Liver (tissue), 9 donors: ENCODE results near the gene PTGIR. TPM values are rescaled to one million over a fixed set of nuclear protein-coding genes. Genes with fewer than 3 reads are reported as not detected.

Source experiments
- DNase-seq: peaks from one replicate; pipeline ENCODE4 v3.0.0-alpha.2; 2017; ENCODE audit warnings: low spot score
- H3K27ac ChIP-seq, 2 donors: one replicate each; pipeline ENCODE4 v1.7.0; 2013; ENCODE audit warnings: inconsistent platforms in 2 of 2, low read length in 2 of 2, control low read depth in 1 of 2, low read depth in 1 of 2, mild to moderate bottlenecking in 1 of 2
- H3K27me3 ChIP-seq, 4 donors: one replicate each; pipeline versions ENCODE4 v1.6.1 to v1.7.0; 2013; ENCODE audit warnings: low read length in 3 of 4, inconsistent platforms in 1 of 4, mild to moderate bottlenecking in 1 of 4, moderate library complexity in 1 of 4; ENCODE audit not compliant: control insufficient read depth in 4 of 4, insufficient read depth in 4 of 4
- H3K36me3 ChIP-seq, 4 donors: one replicate each; pipeline versions ENCODE4 v1.6.1 to v1.7.0; 2013; ENCODE audit warnings: low read length in 3 of 4, mild to moderate bottlenecking in 3 of 4, low read depth in 1 of 4, moderate library complexity in 1 of 4; ENCODE audit not compliant: control insufficient read depth in 4 of 4, insufficient read depth in 3 of 4
- H3K4me1 ChIP-seq, 4 donors: one replicate each; pipeline versions ENCODE4 v1.6.1 to v1.7.0; 2013; ENCODE audit warnings: low read length in 3 of 4, mild to moderate bottlenecking in 3 of 4, moderate library complexity in 1 of 4; ENCODE audit not compliant: control insufficient read depth in 4 of 4, insufficient read depth in 4 of 4
- H3K4me3 ChIP-seq, 3 donors: one replicate each; pipeline versions ENCODE4 v1.6.1 to v1.7.0; 2013; ENCODE audit warnings: low read length in 3 of 3, control low read depth in 1 of 3, low read depth in 1 of 3, mild to moderate bottlenecking in 1 of 3
- H3K9ac ChIP-seq, 2 donors: one replicate each; pipeline ENCODE4 v1.7.0; 2013; ENCODE audit warnings: low read length in 2 of 2, mild to moderate bottlenecking in 2 of 2, moderate library complexity in 2 of 2, control low read depth in 1 of 2, low read depth in 1 of 2
- H3K9me3 ChIP-seq, 4 donors: one replicate each; pipeline versions ENCODE4 v1.6.1 to v1.7.0; 2013; ENCODE audit warnings: low read length in 3 of 4; ENCODE audit not compliant: control insufficient read depth in 4 of 4
- ATF3 ChIP-seq: IDR thresholded peaks from 2 replicates; pipeline ENCODE4 v1.6.1; 2016; ENCODE audit warnings: antibody characterized with exemption
- EGR1 ChIP-seq, 2 donors: IDR thresholded peaks; 2 replicates each; pipeline ENCODE4 v1.6.1; 2016 to 2018; ENCODE audit warnings: antibody characterized with exemption in 2 of 2, low read depth in 2 of 2
- FOXA1 ChIP-seq: IDR thresholded peaks from 2 replicates; pipeline ENCODE4 v1.6.1; 2016; ENCODE audit warnings: antibody characterized with exemption
- FOXA2 ChIP-seq: IDR thresholded peaks from 2 replicates; pipeline ENCODE4 v1.6.1; 2016; ENCODE audit warnings: antibody characterized with exemption
- GABPA ChIP-seq, 2 donors: IDR thresholded peaks in 1 of 2; conservative IDR thresholded peaks in 1 of 2; 2 replicates each; pipeline ENCODE4 v1.6.1; 2016; ENCODE audit warnings: antibody characterized with exemption in 2 of 2, mild to moderate bottlenecking in 1 of 2, moderate library complexity in 1 of 2
- HNF4A ChIP-seq, 2 donors: conservative IDR thresholded peaks; 2 replicates each; pipeline ENCODE4 v1.6.1; 2016; ENCODE audit warnings: antibody characterized with exemption in 2 of 2, mild to moderate bottlenecking in 2 of 2
- HNF4G ChIP-seq: IDR thresholded peaks from 2 replicates; pipeline ENCODE4 v1.6.1; 2016; ENCODE audit warnings: antibody characterized with exemption
- NR2F2 ChIP-seq: IDR thresholded peaks from 2 replicates; pipeline ENCODE4 v1.6.1; 2016; ENCODE audit warnings: antibody characterized with exemption
- RAD21 ChIP-seq, 2 donors: IDR thresholded peaks; 2 replicates each; pipeline ENCODE4 v1.6.1; 2016; ENCODE audit warnings: antibody characterized with exemption in 2 of 2, mild to moderate bottlenecking in 2 of 2
- REST ChIP-seq: IDR thresholded peaks from 2 replicates; pipeline ENCODE4 v1.6.1; 2016; ENCODE audit warnings: antibody characterized with exemption, mild to moderate bottlenecking
- RXRA ChIP-seq, 2 donors: IDR thresholded peaks; 2 replicates each; pipeline ENCODE4 v1.6.1; 2017 to 2018; ENCODE audit warnings: antibody characterized with exemption in 2 of 2, mild to moderate bottlenecking in 1 of 2
- SP1 ChIP-seq: IDR thresholded peaks from 2 replicates; pipeline ENCODE4 v1.6.1; 2018; ENCODE audit warnings: antibody characterized with exemption, mild to moderate bottlenecking
- YY1 ChIP-seq: IDR thresholded peaks from 2 replicates; pipeline ENCODE4 v1.6.1; 2016; ENCODE audit warnings: antibody characterized with exemption, mild to moderate bottlenecking
- WGBS: extraction: QIAGEN DNeasy Blood & Tissue Kit; methylation state at CpG from one replicate; pipeline ENCODE4 v1.1.7; 2013; 5-methylcytosine and 5-hydroxymethylcytosine counted together
- polyA plus RNA-seq, 2 donors: library from polyadenylated mRNA; stranded (reverse) in 1 of 2; unstranded in 1 of 2; fragments of 200-250 nt in 1 of 2; fragments of >200 nt in 1 of 2; fragmentation: Nextera tagmentation in 1 of 2; extraction: Ambion mirVana in 1 of 2; gene quantifications; one replicate each; pipeline versions ENCODE4 v1.2.1 to v1.2.3, GENCODE V29; 2013 to 2015
- total RNA-seq, 2 donors: library from RNA; depleted of rRNA; stranded (reverse); fragments of >200 nt; gene quantifications; one replicate each; pipeline ENCODE4 v1.2.3, GENCODE V29; 2014
- TF ChIP-seq, protein P1 (sequence below): fragments of 150-350 bp; IDR thresholded peaks from 2 replicates; pipeline ENCODE4 v1.5.1; 2017; ENCODE audit warnings: improper control_type of control experiment, low read depth, low read length; ENCODE audit not compliant: missing input control
- TF ChIP-seq, protein P2 (sequence below): IDR thresholded peaks from 2 replicates; pipeline ENCODE4 v1.6.1; 2016; ENCODE audit warnings: antibody characterized with exemption
- donor health status: healthy.
- donor health status: healthy.
- donor health status: healthy.
- donor health status: healthy.
- donor health status: healthy.

The PTGIR gene
- total and polyA plus RNA-seq, 4 donors, result 1.4 to 5.9 (median 2.9) TPM

GRCh38 chr19:46604781-46605355 lies 20.0 kb downstream of the PTGIR start (continued):
- TF ChIP-seq GABPA (IDR thresholded peaks at IDR 0.05 in 1 of 2, conservative IDR thresholded peaks at IDR 0.05 in 1 of 2), result no peak
- peak; percentile 59 for TF ChIP-seq SP1
- TF ChIP-seq YY1, result peak; percentile 67
- no peak for TF ChIP-seq NR2F2
- peak; percentile 53 to 82 for TF ChIP-seq HNF4A (conservative IDR thresholded peaks at IDR 0.05)
- TF ChIP-seq FOXA2, result no peak
- TF ChIP-seq, protein P1, sequence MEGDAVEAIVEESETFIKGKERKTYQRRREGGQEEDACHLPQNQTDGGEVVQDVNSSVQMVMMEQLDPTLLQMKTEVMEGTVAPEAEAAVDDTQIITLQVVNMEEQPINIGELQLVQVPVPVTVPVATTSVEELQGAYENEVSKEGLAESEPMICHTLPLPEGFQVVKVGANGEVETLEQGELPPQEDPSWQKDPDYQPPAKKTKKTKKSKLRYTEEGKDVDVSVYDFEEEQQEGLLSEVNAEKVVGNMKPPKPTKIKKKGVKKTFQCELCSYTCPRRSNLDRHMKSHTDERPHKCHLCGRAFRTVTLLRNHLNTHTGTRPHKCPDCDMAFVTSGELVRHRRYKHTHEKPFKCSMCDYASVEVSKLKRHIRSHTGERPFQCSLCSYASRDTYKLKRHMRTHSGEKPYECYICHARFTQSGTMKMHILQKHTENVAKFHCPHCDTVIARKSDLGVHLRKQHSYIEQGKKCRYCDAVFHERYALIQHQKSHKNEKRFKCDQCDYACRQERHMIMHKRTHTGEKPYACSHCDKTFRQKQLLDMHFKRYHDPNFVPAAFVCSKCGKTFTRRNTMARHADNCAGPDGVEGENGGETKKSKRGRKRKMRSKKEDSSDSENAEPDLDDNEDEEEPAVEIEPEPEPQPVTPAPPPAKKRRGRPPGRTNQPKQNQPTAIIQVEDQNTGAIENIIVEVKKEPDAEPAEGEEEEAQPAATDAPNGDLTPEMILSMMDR, result no peak
- no peak for TF ChIP-seq EGR1 (IDR thresholded peaks at IDR 0.05; ENCODE audit: low read depth in 2 of 2)
- TF ChIP-seq HNF4G, result no peak

GRCh38 chr19:46603752-46604231 lies 21.1 kb downstream of the PTGIR start:
- H3K9ac ChIP-seq, result no peak overlapping the region
- H3K36me3 ChIP-seq, result peaks cover 6 to 18% (median 14%) of the 10 kb centered on the region in 4 donors
- H3K27ac ChIP-seq, result peak overlapping the region; percentile 72 to 87
- no peaks in the 10 kb centered on the region for H3K27me3 ChIP-seq
- H3K9me3 ChIP-seq, result peaks cover 0 to 2% (median under 1%) of the 10 kb centered on the region in 4 donors
- TF ChIP-seq REST, result no peak
- TF ChIP-seq FOXA1, result no peak
- no peak for TF ChIP-seq NR2F2
- TF ChIP-seq SP1, result no peak
- TF ChIP-seq ATF3, result no peak
- H3K4me1 ChIP-seq, result peaks cover 12 to 51% (median 44%) of the 10 kb centered on the region in 4 donors
- no peak overlapping the region for H3K4me3 ChIP-seq
- DNase-seq, result no peak
- 63% methylated on average over 9 of the region's 9 CpGs for WGBS

GRCh38 chr19:46603195-46603637 lies 21.7 kb downstream of the PTGIR start:
- H3K9ac ChIP-seq, result peak overlapping the region; percentile 63 to 96
- peak overlapping the region; percentile 71 to 95 (median 80) for H3K4me3 ChIP-seq
- peaks cover 12 to 51% (median 44%) of the 10 kb centered on the region in 4 donors for H3K4me1 ChIP-seq
- H3K27me3 ChIP-seq, result no peaks in the 10 kb centered on the region
- 10% methylated on average over 2 of the region's 2 CpGs for WGBS
- no peak for DNase-seq
- peak overlapping the region; percentile 72 to 87 for H3K27ac ChIP-seq
- peaks cover 5 to 12% (median 8%) of the 10 kb centered on the region in 4 donors for H3K36me3 ChIP-seq
- TF ChIP-seq, protein P2, sequence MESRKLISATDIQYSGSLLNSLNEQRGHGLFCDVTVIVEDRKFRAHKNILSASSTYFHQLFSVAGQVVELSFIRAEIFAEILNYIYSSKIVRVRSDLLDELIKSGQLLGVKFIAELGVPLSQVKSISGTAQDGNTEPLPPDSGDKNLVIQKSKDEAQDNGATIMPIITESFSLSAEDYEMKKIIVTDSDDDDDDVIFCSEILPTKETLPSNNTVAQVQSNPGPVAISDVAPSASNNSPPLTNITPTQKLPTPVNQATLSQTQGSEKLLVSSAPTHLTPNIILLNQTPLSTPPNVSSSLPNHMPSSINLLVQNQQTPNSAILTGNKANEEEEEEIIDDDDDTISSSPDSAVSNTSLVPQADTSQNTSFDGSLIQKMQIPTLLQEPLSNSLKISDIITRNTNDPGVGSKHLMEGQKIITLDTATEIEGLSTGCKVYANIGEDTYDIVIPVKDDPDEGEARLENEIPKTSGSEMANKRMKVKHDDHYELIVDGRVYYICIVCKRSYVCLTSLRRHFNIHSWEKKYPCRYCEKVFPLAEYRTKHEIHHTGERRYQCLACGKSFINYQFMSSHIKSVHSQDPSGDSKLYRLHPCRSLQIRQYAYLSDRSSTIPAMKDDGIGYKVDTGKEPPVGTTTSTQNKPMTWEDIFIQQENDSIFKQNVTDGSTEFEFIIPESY, result no peak
- TF ChIP-seq HNF4G (peak; percentile 60), SP1 (peak; percentile 52), RAD21 (IDR thresholded peaks at IDR 0.05) (no peak), HNF4A (conservative IDR thresholded peaks at IDR 0.05) (peak; percentile 77 to 85), RXRA (IDR thresholded peaks at IDR 0.05) (peak in 1 of 2 donors; percentile 25)
- H3K9me3 ChIP-seq, result peaks cover 0 to 2% (median under 1%) of the 10 kb centered on the region in 4 donors
